A549 (cell line): ENCODE measurements around the gene SLIT3. TPM values are rescaled to one million over a fixed set of nuclear protein-coding genes. Genes with fewer than 3 reads are reported as not detected.

Experiments used
- ATAC-seq, 2 experiments: fragments of 200-7000 bp in 1 of 2; fragments of >200 bp in 1 of 2; cut with Nextera tagmentation in 1 of 2; cut with Tn5 transposase in 1 of 2; 3 replicates each; pipeline versions ENCODE4 v1.8.0 to v1.9.1; 2018 to 2020; ENCODE audit warnings: mild to moderate bottlenecking in 1 of 2, moderate library complexity in 1 of 2
- CTCF ChIA-PET: fragments of 300-600 bp; sonication (Branson Sonifier 250); formaldehyde crosslinking; extraction: SDS; loops from one replicate; lab custom pipeline; 2021; ENCODE audit warnings: antibody characterized with exemption, inconsistent platforms; lab: Yijun Ruan, JAX
- POLR2A ChIA-PET: fragments of 350-600 bp; formaldehyde crosslinking; extraction: SDS; loops from one replicate; lab custom pipeline; 2021; ENCODE audit warnings: antibody characterized with exemption, inconsistent platforms; lab: Yijun Ruan, JAX
- DNase-seq, 2 experiments: peaks; one replicate each; pipeline versions ENCODE4 v3.0.0 to v3.0.0-alpha.2; 2011 to 2016; ENCODE audit warnings: low read depth in 1 of 2, low spot score in 1 of 2
- FAIRE-seq: peaks from 2 replicates; lab custom pipeline; 2011; peaks lifted over from hg19 to GRCh38; lab: Jason Lieb, UNC
- H3K27ac ChIP-seq, 2 experiments: fragments of >200 bp; sonication (Bioruptor Twin); formaldehyde crosslinking; 3 replicates each; pipeline ENCODE4 v1.5.1; 2016 to 2017
- H3K4me1 ChIP-seq: fragments of >200 bp; sonication (Bioruptor Twin); formaldehyde crosslinking; 3 replicates; pipeline ENCODE4 v1.6.1; 2016
- H3K4me2 ChIP-seq: fragments of >200 bp; sonication (Bioruptor Twin); formaldehyde crosslinking; 3 replicates; pipeline ENCODE4 v1.6.1; 2016
- H3K4me3 ChIP-seq: fragments of >200 bp; sonication (Bioruptor Twin); formaldehyde crosslinking; 3 replicates; pipeline ENCODE4 v1.5.1; 2016
- H3K9me3 ChIP-seq: fragments of >200 bp; sonication (Bioruptor Twin); formaldehyde crosslinking; 3 replicates; pipeline ENCODE4 v1.6.1; 2016
- CBX2 ChIP-seq: fragments of 200-600 bp; sonication (generic); IDR thresholded peaks from 2 replicates; pipeline ENCODE4 v1.6.1; 2016; ENCODE audit warnings: low read depth, mild to moderate bottlenecking, borderline replicate concordance
- FOSL2 ChIP-seq, 2 experiments: fragments of 450-650 bp in 1 of 2; fragments of >200 bp in 1 of 2; sonication (Bioruptor Twin) in 1 of 2; formaldehyde crosslinking; IDR thresholded peaks; 2 replicates each; pipeline versions ENCODE4 v1.5.0 to v1.6.1; 2016 to 2020; ENCODE audit warnings: mild to moderate bottlenecking in 1 of 2, moderate library complexity in 1 of 2
- HEYL ChIP-seq: fragments of 250-450 bp; sonication (Bioruptor Pico); IDR thresholded peaks from 2 replicates; pipeline ENCODE4 v1.8.0; 2021; ENCODE audit warnings: mild to moderate bottlenecking, moderate library complexity
- KDM5A ChIP-seq: fragments of 200-600 bp; sonication (generic); IDR thresholded peaks from 2 replicates; pipeline ENCODE4 v1.6.1; 2016; ENCODE audit warnings: antibody characterized with exemption, mild to moderate bottlenecking
- PHF8 ChIP-seq: fragments of 200-600 bp; sonication (generic); IDR thresholded peaks from 2 replicates; pipeline ENCODE4 v1.6.1; 2016; ENCODE audit warnings: low read depth, mild to moderate bottlenecking, antibody characterized with exemption, moderate library complexity, borderline replicate concordance
- POLR2AphosphoS2 ChIP-seq: conservative IDR thresholded peaks from 2 replicates; pipeline ENCODE4 v1.6.1; 2012; ENCODE audit warnings: low read length, improper control_type of control experiment, inconsistent platforms
- SMC3 ChIP-seq: fragments of >200 bp; sonication (Bioruptor Twin); formaldehyde crosslinking; IDR thresholded peaks from 3 replicates; pipeline ENCODE4 v1.6.1; 2018; ENCODE audit warnings: inconsistent platforms
- TP53 ChIP-seq: fragments of 250-450 bp; sonication (Bioruptor Pico); IDR thresholded peaks from 2 replicates; pipeline ENCODE4 v1.5.0; 2021; ENCODE audit warnings: mild to moderate bottlenecking, moderate library complexity
- ZC3H11A ChIP-seq: fragments of 450-650 bp; IDR thresholded peaks from 2 replicates; pipeline ENCODE4 v1.6.1; 2014; ENCODE audit warnings: antibody characterized with exemption, mild to moderate bottlenecking
- ZSCAN20 ChIP-seq: fragments of 250-450 bp; sonication (Bioruptor Pico); IDR thresholded peaks from 2 replicates; pipeline ENCODE4 v1.8.0; 2022; ENCODE audit warnings: mild to moderate bottlenecking, moderate library complexity
- WGBS: methylation state at CpG from one replicate; pipeline ENCODE4 v1.1.6; 2017; ENCODE audit errors: missing lambda C conversion rate; 5-methylcytosine and 5-hydroxymethylcytosine counted together
- polyA plus RNA-seq, 4 experiments: library from polyadenylated mRNA; depleted of rRNA in 3 of 4; stranded (reverse); fragments of >200 nt; fragmentation: RNase III in 1 of 4; extraction: RNeasy Plus Mini Kit Qiagen cat#74134 plus additional on column Dnase treatment in 1 of 4; gene quantifications; 2 replicates in 3 of 4; 3 replicates in 1 of 4; pipeline ENCODE4 v1.2.3, GENCODE V29; 2011 to 2017
- TF ChIP-seq, protein P1 (sequence below): fragments of >200 bp; sonication (Bioruptor Twin); formaldehyde crosslinking; IDR thresholded peaks from 3 replicates; pipeline ENCODE4 v1.5.1; 2016
- TF ChIP-seq, protein P2 (sequence below): fragments of 250-450 bp; sonication (Bioruptor Pico); IDR thresholded peaks from 2 replicates; pipeline ENCODE4 v1.5.0; 2021; ENCODE audit warnings: mild to moderate bottlenecking, moderate library complexity, borderline replicate concordance
- TF ChIP-seq, protein P3 (sequence below): IDR thresholded peaks from 2 replicates; pipeline ENCODE4 v1.6.1; 2012; ENCODE audit warnings: low read depth, borderline replicate concordance
- TF ChIP-seq, protein P4 (sequence below): fragments of 200-600 bp; sonication (generic); IDR thresholded peaks from 2 replicates; pipeline ENCODE4 v1.6.1; 2016; ENCODE audit warnings: antibody characterized with exemption, mild to moderate bottlenecking, moderate library complexity

SLIT3 gene
- polyA plus RNA-seq, 2 of the 4 experiments (the other 2 are of a cell fraction) = 12.7 to 22.9 TPM

DNA sequence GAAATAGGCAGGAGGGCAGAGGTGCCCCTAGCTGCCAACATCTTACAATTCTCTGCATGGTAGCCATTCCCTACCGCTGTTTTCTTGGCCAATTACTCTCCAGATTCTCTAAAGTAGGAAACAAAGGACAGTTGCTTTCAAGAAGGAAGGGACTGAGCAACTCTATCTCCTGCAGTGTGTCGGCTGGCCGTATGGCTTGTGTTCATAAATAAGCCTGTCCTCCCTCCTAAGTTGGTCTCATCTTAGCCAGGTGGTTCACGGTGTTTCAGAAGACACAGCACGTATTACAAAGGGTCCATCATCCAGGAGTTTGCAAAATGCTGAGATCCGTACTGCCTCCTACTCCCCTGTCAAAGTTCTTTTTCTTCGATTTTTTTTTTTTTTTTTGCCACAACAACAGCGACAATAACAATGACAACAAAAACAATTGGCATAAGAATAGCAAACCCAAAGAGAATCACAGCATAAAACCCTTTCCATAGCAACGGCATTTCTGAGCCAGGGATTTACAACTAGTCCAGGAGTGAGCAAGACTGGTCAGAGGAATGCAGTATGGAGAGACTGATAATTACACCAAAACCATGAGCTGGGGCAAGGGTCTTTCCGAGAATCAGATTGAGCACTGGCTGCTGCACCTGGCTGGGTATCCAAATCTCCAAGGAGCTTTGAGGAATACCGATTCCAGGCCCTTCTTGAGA is 212.8 kb downstream of the SLIT3 start:
- Histone ChIP-seq H3K4me3 (no peak overlapping the region), H3K9me3 (no peaks in the 10 kb centered on the region; the same call in 2 of the 3 replicates), H3K4me2 (no peak overlapping the region), H3K4me1 (no peaks in the 10 kb centered on the region), H3K27ac (no peak overlapping the region)
- CTCF ChIA-PET = interaction anchor here (0.6 to 1.2 kb wide), 3 partner anchors 10 to 20 kb away, joined by 3 read pairs; no protein-coding TSS in a partner anchor
- POLR2A ChIA-PET = no interaction called here
- no peak for ATAC-seq
- WGBS = 93% methylated on average over 11 of the region's 11 CpGs
- TF ChIP-seq FOSL2 (IDR thresholded peaks at IDR 0.05) (no peak), FOSL2 (CRISPR knock-in tag; IDR thresholded peaks at IDR 0.05) (no peak), ZSCAN20 (no peak), POLR2AphosphoS2 (no peak), ZC3H11A (no peak), SMC3 (no peak), PHF8 (no peak), TP53 (CRISPR knock-in tag) (no peak), KDM5A (no peak), CBX2 (no peak)
- TF ChIP-seq, protein P1, sequence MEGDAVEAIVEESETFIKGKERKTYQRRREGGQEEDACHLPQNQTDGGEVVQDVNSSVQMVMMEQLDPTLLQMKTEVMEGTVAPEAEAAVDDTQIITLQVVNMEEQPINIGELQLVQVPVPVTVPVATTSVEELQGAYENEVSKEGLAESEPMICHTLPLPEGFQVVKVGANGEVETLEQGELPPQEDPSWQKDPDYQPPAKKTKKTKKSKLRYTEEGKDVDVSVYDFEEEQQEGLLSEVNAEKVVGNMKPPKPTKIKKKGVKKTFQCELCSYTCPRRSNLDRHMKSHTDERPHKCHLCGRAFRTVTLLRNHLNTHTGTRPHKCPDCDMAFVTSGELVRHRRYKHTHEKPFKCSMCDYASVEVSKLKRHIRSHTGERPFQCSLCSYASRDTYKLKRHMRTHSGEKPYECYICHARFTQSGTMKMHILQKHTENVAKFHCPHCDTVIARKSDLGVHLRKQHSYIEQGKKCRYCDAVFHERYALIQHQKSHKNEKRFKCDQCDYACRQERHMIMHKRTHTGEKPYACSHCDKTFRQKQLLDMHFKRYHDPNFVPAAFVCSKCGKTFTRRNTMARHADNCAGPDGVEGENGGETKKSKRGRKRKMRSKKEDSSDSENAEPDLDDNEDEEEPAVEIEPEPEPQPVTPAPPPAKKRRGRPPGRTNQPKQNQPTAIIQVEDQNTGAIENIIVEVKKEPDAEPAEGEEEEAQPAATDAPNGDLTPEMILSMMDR = no peak
- TF ChIP-seq, protein P2, sequence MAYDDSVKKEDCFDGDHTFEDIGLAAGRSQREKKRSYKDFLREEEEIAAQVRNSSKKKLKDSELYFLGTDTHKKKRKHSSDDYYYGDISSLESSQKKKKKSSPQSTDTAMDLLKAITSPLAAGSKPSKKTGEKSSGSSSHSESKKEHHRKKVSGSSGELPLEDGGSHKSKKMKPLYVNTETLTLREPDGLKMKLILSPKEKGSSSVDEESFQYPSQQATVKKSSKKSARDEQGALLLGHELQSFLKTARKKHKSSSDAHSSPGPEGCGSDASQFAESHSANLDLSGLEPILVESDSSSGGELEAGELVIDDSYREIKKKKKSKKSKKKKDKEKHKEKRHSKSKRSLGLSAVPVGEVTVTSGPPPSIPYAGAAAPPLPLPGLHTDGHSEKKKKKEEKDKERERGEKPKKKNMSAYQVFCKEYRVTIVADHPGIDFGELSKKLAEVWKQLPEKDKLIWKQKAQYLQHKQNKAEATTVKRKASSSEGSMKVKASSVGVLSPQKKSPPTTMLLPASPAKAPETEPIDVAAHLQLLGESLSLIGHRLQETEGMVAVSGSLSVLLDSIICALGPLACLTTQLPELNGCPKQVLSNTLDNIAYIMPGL = no peak
- TF ChIP-seq, protein P3, sequence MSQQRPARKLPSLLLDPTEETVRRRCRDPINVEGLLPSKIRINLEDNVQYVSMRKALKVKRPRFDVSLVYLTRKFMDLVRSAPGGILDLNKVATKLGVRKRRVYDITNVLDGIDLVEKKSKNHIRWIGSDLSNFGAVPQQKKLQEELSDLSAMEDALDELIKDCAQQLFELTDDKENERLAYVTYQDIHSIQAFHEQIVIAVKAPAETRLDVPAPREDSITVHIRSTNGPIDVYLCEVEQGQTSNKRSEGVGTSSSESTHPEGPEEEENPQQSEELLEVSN = no peak
- no peak for FAIRE-seq
- no peak for DNase-seq

DNA sequence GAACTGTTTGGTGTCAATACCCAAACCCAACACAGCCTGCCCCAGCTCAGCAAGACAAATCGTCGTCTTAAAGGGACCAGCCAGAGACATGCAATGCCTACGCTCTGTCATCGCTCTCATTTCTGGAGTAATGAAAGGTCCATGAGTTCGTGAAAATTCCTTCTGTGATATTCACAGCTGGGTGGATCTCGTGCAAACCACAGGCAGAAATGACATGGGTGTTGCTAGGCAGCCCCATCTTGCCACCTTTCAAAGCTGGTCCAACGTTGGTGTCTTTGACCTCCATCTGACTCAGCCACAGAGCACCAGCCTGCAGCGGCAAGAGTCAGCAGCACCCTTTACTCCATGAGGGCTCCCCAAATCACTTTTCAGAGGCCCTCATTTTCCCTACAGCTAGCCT is 215.3 kb downstream of the SLIT3 start:
- H3K9me3 ChIP-seq = no peaks in the 10 kb centered on the region; the same call in 2 of the 3 replicates
- ChIA-PET CTCF (interaction anchor here (1.3 to 1.7 kb wide), 2 partner anchors 19 to 98 kb away, joined by 3 to 7 read pairs; no protein-coding TSS in a partner anchor), POLR2A (no interaction called here)
- no peaks in the 10 kb centered on the region for H3K4me1 ChIP-seq
- TF ChIP-seq HEYL (CRISPR knock-in tag) = no peak
- TF ChIP-seq, protein P4, sequence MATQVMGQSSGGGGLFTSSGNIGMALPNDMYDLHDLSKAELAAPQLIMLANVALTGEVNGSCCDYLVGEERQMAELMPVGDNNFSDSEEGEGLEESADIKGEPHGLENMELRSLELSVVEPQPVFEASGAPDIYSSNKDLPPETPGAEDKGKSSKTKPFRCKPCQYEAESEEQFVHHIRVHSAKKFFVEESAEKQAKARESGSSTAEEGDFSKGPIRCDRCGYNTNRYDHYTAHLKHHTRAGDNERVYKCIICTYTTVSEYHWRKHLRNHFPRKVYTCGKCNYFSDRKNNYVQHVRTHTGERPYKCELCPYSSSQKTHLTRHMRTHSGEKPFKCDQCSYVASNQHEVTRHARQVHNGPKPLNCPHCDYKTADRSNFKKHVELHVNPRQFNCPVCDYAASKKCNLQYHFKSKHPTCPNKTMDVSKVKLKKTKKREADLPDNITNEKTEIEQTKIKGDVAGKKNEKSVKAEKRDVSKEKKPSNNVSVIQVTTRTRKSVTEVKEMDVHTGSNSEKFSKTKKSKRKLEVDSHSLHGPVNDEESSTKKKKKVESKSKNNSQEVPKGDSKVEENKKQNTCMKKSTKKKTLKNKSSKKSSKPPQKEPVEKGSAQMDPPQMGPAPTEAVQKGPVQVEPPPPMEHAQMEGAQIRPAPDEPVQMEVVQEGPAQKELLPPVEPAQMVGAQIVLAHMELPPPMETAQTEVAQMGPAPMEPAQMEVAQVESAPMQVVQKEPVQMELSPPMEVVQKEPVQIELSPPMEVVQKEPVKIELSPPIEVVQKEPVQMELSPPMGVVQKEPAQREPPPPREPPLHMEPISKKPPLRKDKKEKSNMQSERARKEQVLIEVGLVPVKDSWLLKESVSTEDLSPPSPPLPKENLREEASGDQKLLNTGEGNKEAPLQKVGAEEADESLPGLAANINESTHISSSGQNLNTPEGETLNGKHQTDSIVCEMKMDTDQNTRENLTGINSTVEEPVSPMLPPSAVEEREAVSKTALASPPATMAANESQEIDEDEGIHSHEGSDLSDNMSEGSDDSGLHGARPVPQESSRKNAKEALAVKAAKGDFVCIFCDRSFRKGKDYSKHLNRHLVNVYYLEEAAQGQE = no peak
- no peak overlapping the region for H3K4me2 ChIP-seq
- DNase-seq (no peak), FAIRE-seq (no peak), ATAC-seq (no peak)
- H3K27ac ChIP-seq = no peak overlapping the region
- WGBS = 87% methylated on average over 8 of the region's 8 CpGs
- H3K4me3 ChIP-seq = no peak overlapping the region
